HepG2 (cell line): ENCODE measurements around the gene CEP170. TPM values are rescaled to one million over a fixed set of nuclear protein-coding genes. Genes with fewer than 3 reads are reported as not detected.
"Not testable (repeated sequence)": the region's sequence is repeated elsewhere in the genome, so short reads cannot be mapped to it uniquely, and the experiment has no call there.

ENCODE experiments used
- ATAC-seq: fragments of 200-7000 bp; cut with Tn5 transposase; 3 replicates; pipeline ENCODE4 v1.9.1; 2020; ENCODE audit warnings: mild to moderate bottlenecking, moderate library complexity
- BruUV-seq: library from RNA; stranded (reverse); fragments of 400-500 nt; replicated peaks from 2 replicates; lab custom pipeline; 2021; lab: Mats Ljungman, UMichigan
- CTCF ChIA-PET: fragments of 300-600 bp; formaldehyde crosslinking; extraction: SDS; loops from one replicate; lab custom pipeline; 2021; ENCODE audit warnings: low total read pairs, inconsistent platforms, low intra/inter-chr PET ratio; lab: Yijun Ruan, JAX
- POLR2A ChIA-PET: fragments of 350-600 bp; sonication (Branson Sonifier 250); formaldehyde crosslinking; loops from one replicate; lab custom pipeline; 2020; ENCODE audit warnings: antibody characterized with exemption, inconsistent platforms; lab: Yijun Ruan, JAX
- DNase-seq: peaks from one replicate; pipeline ENCODE4 v3.0.0-alpha.2; 2015; ENCODE audit warnings: low spot score
- FAIRE-seq: peaks from 3 replicates; lab custom pipeline; 2011; peaks lifted over from hg19 to GRCh38; lab: Jason Lieb, UNC
- H2AFZ ChIP-seq: one replicate; pipeline ENCODE4 v1.6.1; 2011; ENCODE audit warnings: low read length, inconsistent platforms
- H3K27ac ChIP-seq: fragments of 300-600 bp; 3 replicates; pipeline ENCODE4 v1.8.0; 2011; ENCODE audit warnings: mixed run types, mild to moderate bottlenecking, mixed read lengths, low read length, inconsistent platforms; ENCODE audit not compliant: insufficient read depth; ENCODE audit errors: extremely low read length
- H3K27me3 ChIP-seq, 2 experiments: fragments of 200-600 bp in 1 of 2; 2 replicates in 1 of 2; 3 replicates in 1 of 2; pipeline versions ENCODE4 v1.6.0 to v1.8.0; 2011; ENCODE audit warnings: low read length in 2 of 2, mild to moderate bottlenecking in 2 of 2, moderate library complexity in 2 of 2, inconsistent platforms in 1 of 2; ENCODE audit not compliant: insufficient read depth in 2 of 2, control insufficient read depth in 1 of 2
- H3K36me3 ChIP-seq, 2 experiments: fragments of 200-600 bp in 1 of 2; replicated peaks in 1 of 2; 2 replicates in 1 of 2; 3 replicates in 1 of 2; pipeline versions ENCODE4 v1.5.1 to v1.8.0; 2011; ENCODE audit warnings: low read length in 2 of 2, inconsistent platforms in 1 of 2; ENCODE audit not compliant: insufficient read depth in 2 of 2, control insufficient read depth in 1 of 2
- H3K4me1 ChIP-seq: 2 replicates; pipeline ENCODE4 v1.5.1; 2012; ENCODE audit warnings: low read length, inconsistent platforms; ENCODE audit not compliant: insufficient read depth
- H3K4me2 ChIP-seq: 2 replicates; pipeline ENCODE4 v1.6.0; 2011; ENCODE audit warnings: low read depth, low read length, inconsistent platforms
- H3K4me3 ChIP-seq, 3 experiments: fragments of 200-600 bp in 1 of 3; sonication (generic), shearing (Covaris generic) in 1 of 3; replicated peaks in 1 of 3; 2 replicates each; pipeline ENCODE4 v1.5.1; 2011 to 2016; ENCODE audit warnings: low read length in 3 of 3, inconsistent platforms in 2 of 3, low read depth in 2 of 3, mild to moderate bottlenecking in 2 of 3, control low read depth in 1 of 3, mixed read lengths in 1 of 3; ENCODE audit not compliant: insufficient read depth in 1 of 3
- H3K79me2 ChIP-seq: one replicate; pipeline ENCODE4 v1.6.1; 2011; ENCODE audit warnings: low read length, inconsistent platforms; ENCODE audit not compliant: insufficient read depth
- H3K9ac ChIP-seq: 2 replicates; pipeline ENCODE4 v1.6.0; 2011; ENCODE audit warnings: mild to moderate bottlenecking, low read depth, low read length, inconsistent platforms; ENCODE audit not compliant: insufficient read depth
- H3K9me3 ChIP-seq: 2 replicates; pipeline ENCODE4 v1.5.1; 2012; ENCODE audit warnings: mild to moderate bottlenecking, low read length
- H4K20me1 ChIP-seq: 2 replicates; pipeline ENCODE4 v1.6.0; 2011; ENCODE audit warnings: inconsistent platforms, mild to moderate bottlenecking, low read length, moderate library complexity; ENCODE audit not compliant: insufficient read depth
- CEBPB ChIP-seq: IDR thresholded peaks from 2 replicates; pipeline ENCODE4 v1.6.1; 2011; ENCODE audit warnings: low read depth, low read length, improper control_type of control experiment, borderline replicate concordance
- CEBPG ChIP-seq: IDR thresholded peaks from 2 replicates; pipeline ENCODE4 v1.6.1; 2016
- HOMEZ ChIP-seq: IDR thresholded peaks from 2 replicates; pipeline ENCODE4 v1.6.1; 2016; ENCODE audit warnings: low read depth
- SOX13 ChIP-seq, 3 experiments: fragments of 450-650 bp in 1 of 3; sonication (generic) in 1 of 3; formaldehyde crosslinking in 1 of 3; IDR thresholded peaks in 2 of 3; conservative IDR thresholded peaks in 1 of 3; 2 replicates each; pipeline versions ENCODE4 v1.5.0 to v1.6.1; 2016 to 2020; ENCODE audit warnings: antibody characterized with exemption in 1 of 3, mild to moderate bottlenecking in 1 of 3, missing compliant biosample characterization in 1 of 3, missing genetic modification reagents in 1 of 3, moderate library complexity in 1 of 3
- ZBTB39 ChIP-seq: sonication (generic); formaldehyde crosslinking; IDR thresholded peaks from 2 replicates; pipeline ENCODE4 v1.5.0; 2020; ENCODE audit warnings: missing genetic modification reagents
- WGBS: methylation state at CpG from one replicate; pipeline ENCODE4 v1.1.6; 2017; ENCODE audit warnings: low lambda C conversion rate; 5-methylcytosine and 5-hydroxymethylcytosine counted together
- in situ Hi-C: cut with HindIII; loops from 2 replicates; pipeline ENCODE4 v1.10.0; 2017; ENCODE audit warnings: low pct_unique_long_range_greater_than_20kb; ENCODE audit not compliant: extremely low pct_ligation_motif_present
- intact Hi-C: fragments of 100-400 bp; cut with micrococcal nuclease; formaldehyde crosslinking; loops from one replicate; pipeline ENCODE4 v1.10.0; 2022; ENCODE audit not compliant: unreplicated experiment
- polyA plus RNA-seq, 8 experiments: library from polyadenylated mRNA; depleted of rRNA in 3 of 8; stranded (reverse) in 7 of 8; unstranded in 1 of 8; fragments of >200 nt; fragmentation: Illumina TruSeq in 4 of 8; extraction: Trizol in 4 of 8; gene quantifications; 2 replicates each; pipeline versions ENCODE4 v1.2.1 to v1.2.3, GENCODE V29; 2011 to 2016; ENCODE audit warnings: low read depth in 4 of 8, missing spikeins in 1 of 8, mixed read lengths in 1 of 8; ENCODE audit not compliant: insufficient read depth in 1 of 8
- total RNA-seq, 5 experiments: library from RNA; depleted of rRNA; stranded (reverse); fragments of >200 nt; fragmentation: Illumina TruSeq; extraction: Trizol; gene quantifications; 2 replicates each; pipeline ENCODE4 v1.2.3, GENCODE V29; 2016; ENCODE audit warnings: low read depth in 1 of 5
- TF ChIP-seq, protein P1 (sequence below), 2 experiments: fragments of 450-650 bp in 1 of 2; sonication (generic) in 1 of 2; formaldehyde crosslinking in 1 of 2; IDR thresholded peaks; 2 replicates each; pipeline versions ENCODE4 v1.6.1 to v1.8.0; 2016 to 2022; ENCODE audit warnings: antibody characterized with exemption in 1 of 2, mild to moderate bottlenecking in 1 of 2, missing genetic modification reagents in 1 of 2
- TF ChIP-seq, protein P2 (sequence below): sonication (generic); formaldehyde crosslinking; IDR thresholded peaks from 2 replicates; pipeline ENCODE4 v1.4.0; 2020; ENCODE audit warnings: missing genetic modification reagents, borderline replicate concordance

CEP170 gene
- total and polyA plus RNA-seq, 2 of the 13 experiments (the other 11 are each of a cell fraction or from before 2014, with no cell fraction given) = 23.0 to 28.6 TPM

DNA sequence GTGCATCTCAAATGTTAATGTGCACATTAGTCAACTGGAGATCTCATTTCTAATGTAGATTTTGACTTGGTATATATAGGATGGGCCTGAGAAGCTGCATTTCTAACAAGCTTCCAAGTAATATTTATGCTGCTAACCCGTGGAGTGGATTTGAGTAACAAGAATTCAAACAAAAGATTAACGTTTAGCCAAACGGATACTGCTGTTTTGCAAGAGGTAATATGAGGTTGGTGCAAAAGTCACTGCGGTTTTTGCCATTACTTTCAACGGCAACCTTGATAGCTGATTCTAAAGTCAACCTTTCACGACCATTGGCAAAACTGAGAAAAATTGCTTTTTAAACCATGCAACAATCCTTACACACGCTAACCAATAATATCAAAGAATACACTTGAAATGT is 70.3 kb downstream of the CEP170 start:
- H3K79me2 ChIP-seq; H3K4me3 ChIP-seq; in situ Hi-C loops; H3K27me3 ChIP-seq; H3K4me1 ChIP-seq; CTCF ChIA-PET; H2AFZ ChIP-seq; H3K9me3 ChIP-seq; BruUV-seq; intact Hi-C loops; POLR2A ChIA-PET; H4K20me1 ChIP-seq; H3K4me2 ChIP-seq; H3K9ac ChIP-seq; H3K27ac ChIP-seq; H3K36me3 ChIP-seq; TF ChIP-seq SOX13 (IDR thresholded peaks at IDR 0.05): not testable (repeated sequence)
- TF ChIP-seq, protein P1, sequence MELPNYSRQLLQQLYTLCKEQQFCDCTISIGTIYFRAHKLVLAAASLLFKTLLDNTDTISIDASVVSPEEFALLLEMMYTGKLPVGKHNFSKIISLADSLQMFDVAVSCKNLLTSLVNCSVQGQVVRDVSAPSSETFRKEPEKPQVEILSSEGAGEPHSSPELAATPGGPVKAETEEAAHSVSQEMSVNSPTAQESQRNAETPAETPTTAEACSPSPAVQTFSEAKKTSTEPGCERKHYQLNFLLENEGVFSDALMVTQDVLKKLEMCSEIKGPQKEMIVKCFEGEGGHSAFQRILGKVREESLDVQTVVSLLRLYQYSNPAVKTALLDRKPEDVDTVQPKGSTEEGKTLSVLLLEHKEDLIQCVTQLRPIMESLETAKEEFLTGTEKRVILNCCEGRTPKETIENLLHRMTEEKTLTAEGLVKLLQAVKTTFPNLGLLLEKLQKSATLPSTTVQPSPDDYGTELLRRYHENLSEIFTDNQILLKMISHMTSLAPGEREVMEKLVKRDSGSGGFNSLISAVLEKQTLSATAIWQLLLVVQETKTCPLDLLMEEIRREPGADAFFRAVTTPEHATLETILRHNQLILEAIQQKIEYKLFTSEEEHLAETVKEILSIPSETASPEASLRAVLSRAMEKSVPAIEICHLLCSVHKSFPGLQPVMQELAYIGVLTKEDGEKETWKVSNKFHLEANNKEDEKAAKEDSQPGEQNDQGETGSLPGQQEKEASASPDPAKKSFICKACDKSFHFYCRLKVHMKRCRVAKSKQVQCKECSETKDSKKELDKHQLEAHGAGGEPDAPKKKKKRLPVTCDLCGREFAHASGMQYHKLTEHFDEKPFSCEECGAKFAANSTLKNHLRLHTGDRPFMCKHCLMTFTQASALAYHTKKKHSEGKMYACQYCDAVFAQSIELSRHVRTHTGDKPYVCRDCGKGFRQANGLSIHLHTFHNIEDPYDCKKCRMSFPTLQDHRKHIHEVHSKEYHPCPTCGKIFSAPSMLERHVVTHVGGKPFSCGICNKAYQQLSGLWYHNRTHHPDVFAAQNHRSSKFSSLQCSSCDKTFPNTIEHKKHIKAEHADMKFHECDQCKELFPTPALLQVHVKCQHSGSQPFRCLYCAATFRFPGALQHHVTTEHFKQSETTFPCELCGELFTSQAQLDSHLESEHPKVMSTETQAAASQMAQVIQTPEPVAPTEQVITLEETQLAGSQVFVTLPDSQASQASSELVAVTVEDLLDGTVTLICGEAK (IDR thresholded peaks at IDR 0.05) = peak; percentile 54; the same call in 1 of the 2 replicates
- TF ChIP-seq, protein P1 (CRISPR knock-in tag; IDR thresholded peaks at IDR 0.05) = not testable (repeated sequence)
- TF ChIP-seq ZBTB39 (peak; percentile 87; the same call in 1 of the 2 replicates), CEBPG (CRISPR knock-in tag) (0 out of 2 replicates have a peak, but pooled peaks have one; percentile 11), CEBPB (peak; percentile 23; the same call in 1 of the 2 replicates), SOX13 (CRISPR knock-in tag; conservative IDR thresholded peaks at IDR 0.05 in 1 of 2, IDR thresholded peaks at IDR 0.05 in 1 of 2) (peak in 1 of 2 experiments; percentile 9; a peak in 1 of 4 replicates), HOMEZ (CRISPR knock-in tag) (peak; percentile 44; the same call in 1 of the 2 replicates)
- TF ChIP-seq, protein P2, sequence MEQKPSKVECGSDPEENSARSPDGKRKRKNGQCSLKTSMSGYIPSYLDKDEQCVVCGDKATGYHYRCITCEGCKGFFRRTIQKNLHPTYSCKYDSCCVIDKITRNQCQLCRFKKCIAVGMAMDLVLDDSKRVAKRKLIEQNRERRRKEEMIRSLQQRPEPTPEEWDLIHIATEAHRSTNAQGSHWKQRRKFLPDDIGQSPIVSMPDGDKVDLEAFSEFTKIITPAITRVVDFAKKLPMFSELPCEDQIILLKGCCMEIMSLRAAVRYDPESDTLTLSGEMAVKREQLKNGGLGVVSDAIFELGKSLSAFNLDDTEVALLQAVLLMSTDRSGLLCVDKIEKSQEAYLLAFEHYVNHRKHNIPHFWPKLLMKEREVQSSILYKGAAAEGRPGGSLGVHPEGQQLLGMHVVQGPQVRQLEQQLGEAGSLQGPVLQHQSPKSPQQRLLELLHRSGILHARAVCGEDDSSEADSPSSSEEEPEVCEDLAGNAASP (CRISPR knock-in tag) = peak; percentile 64; the same call in 1 of the 2 replicates
- DNase-seq (peak; percentile 7), ATAC-seq (peak; percentile 31; the same call in 1 of the 3 replicates), FAIRE-seq (peak; percentile 15)
- 44% methylated on average over 7 of the region's 7 CpGs for WGBS
